ENCODE data around the gene MX1.

MX1 gene

DNA sequence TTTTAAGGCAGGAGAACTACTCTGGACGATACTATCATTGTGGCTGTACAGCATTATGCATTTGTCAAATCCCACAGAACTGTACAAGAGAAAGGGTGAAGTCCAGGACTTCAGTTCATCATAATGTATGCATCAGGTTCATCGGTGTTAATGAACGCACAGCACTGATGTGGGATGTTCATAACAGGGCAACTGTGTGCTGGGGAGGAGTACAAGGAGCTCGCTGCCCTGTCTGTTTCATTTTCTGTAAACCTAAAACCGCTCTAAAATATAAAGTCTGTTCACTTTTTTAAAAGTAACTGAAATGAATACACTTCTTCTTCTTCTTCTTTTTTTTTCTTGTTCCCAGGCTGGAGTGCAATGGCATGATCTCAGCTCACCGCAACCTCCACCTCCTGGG, 56.9 kb downstream of the MX1 start:
- no peak overlapping the region for H3K4me3 ChIP-seq (ENCODE audit: low read length)
- TF ChIP-seq, protein P1, sequence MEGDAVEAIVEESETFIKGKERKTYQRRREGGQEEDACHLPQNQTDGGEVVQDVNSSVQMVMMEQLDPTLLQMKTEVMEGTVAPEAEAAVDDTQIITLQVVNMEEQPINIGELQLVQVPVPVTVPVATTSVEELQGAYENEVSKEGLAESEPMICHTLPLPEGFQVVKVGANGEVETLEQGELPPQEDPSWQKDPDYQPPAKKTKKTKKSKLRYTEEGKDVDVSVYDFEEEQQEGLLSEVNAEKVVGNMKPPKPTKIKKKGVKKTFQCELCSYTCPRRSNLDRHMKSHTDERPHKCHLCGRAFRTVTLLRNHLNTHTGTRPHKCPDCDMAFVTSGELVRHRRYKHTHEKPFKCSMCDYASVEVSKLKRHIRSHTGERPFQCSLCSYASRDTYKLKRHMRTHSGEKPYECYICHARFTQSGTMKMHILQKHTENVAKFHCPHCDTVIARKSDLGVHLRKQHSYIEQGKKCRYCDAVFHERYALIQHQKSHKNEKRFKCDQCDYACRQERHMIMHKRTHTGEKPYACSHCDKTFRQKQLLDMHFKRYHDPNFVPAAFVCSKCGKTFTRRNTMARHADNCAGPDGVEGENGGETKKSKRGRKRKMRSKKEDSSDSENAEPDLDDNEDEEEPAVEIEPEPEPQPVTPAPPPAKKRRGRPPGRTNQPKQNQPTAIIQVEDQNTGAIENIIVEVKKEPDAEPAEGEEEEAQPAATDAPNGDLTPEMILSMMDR (conservative IDR thresholded peaks at IDR 0.05; ENCODE audit: low read length) = no peak
- no peak for DNase-seq (ENCODE audit: low read depth)

DNA sequence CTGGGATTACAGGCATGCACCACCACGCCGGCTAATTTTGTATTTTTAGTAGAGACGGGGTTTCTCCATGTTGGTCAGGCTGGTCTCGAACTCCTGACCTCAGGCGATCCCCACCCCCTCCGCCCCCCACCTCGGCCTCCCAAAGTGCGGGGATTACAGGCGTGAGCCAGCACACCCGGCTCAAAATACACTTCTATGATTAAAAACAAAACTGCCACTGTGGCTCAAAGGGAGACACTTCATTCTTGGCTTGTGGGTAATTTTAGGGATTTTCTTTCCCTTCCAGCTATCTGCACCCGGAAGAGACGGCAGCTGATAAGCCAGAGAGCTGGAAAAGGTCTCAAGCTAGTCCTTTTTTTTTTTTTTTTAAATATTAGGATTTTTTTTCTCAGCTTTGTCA, 57.4 kb downstream of the MX1 start:
- no peak for DNase-seq (ENCODE audit: low read depth)
- H3K4me3 ChIP-seq (ENCODE audit: low read length) = no peak overlapping the region
- TF ChIP-seq, protein P1 (conservative IDR thresholded peaks at IDR 0.05; ENCODE audit: low read length) = no peak

DNA sequence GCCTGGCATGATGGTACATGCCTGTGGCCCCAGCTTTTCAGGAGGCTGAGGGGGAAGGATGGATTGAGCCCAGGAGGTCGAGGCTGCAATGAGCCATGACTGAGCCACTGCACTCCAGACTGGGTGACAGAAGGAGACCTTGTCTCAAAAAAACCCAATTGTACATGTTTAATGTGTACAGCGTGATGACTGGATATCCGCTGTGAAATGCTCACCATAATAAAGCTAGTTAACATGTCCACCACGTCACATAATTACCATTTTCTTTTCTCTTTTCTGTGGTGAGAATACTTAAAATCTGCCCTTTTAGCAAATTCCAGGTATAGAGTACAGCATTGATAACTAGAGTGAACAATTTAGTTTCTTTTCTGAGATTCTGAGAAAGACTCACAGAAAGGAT, 57.9 kb downstream of the MX1 start:
- TF ChIP-seq, protein P1 (conservative IDR thresholded peaks at IDR 0.05; ENCODE audit: low read length) = no peak
- H3K4me3 ChIP-seq (ENCODE audit: low read length) = no peak overlapping the region
- no peak for DNase-seq (ENCODE audit: low read depth)

DNA sequence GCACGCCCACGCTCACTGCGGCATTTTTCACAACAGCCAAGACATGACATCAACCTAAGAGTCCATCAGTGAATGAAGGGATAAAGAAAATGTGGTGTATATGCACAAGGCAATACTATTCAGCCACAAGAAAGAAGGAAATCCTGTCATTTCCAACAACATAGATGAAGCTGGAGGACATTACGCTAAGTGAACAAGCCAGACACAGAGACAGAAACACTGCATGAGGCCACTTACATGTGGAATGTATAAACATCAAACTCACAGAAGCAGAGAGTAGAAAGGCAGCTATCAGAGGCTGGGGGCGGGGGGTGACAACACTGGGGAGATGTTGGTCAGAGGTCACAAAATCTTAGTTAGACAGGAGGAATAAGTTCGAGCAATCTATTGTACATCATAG, 61.0 kb downstream of the MX1 start:
- no peak for DNase-seq (ENCODE audit: low read depth)
- H3K4me3 ChIP-seq (ENCODE audit: low read length) = no peak overlapping the region
- TF ChIP-seq, protein P1 (conservative IDR thresholded peaks at IDR 0.05; ENCODE audit: low read length) = no peak

DNA sequence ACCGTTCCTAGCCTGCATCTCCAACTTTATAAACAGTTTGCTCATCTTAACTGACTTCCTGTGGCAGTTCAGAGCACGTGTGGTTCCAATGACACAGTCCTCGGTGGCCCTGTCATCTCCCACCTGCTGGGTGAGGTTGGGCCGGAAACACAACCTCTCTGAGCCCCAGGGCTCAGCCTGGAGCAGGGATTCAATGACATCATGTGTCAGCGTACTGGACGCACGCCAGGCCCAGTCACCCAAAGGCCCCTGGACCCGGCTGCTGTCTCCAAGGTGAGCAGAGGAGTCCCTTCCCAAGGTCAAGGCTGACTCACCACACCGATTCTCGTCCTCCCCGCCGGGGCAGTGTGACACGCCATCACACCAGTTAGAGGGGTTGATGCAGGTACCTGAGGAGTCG, 62.0 kb downstream of the MX1 start:
- H3K4me3 ChIP-seq (ENCODE audit: low read length) = no peak overlapping the region
- TF ChIP-seq, protein P1 (conservative IDR thresholded peaks at IDR 0.05; ENCODE audit: low read length) = no peak
- DNase-seq (ENCODE audit: low read depth) = no peak

DNA sequence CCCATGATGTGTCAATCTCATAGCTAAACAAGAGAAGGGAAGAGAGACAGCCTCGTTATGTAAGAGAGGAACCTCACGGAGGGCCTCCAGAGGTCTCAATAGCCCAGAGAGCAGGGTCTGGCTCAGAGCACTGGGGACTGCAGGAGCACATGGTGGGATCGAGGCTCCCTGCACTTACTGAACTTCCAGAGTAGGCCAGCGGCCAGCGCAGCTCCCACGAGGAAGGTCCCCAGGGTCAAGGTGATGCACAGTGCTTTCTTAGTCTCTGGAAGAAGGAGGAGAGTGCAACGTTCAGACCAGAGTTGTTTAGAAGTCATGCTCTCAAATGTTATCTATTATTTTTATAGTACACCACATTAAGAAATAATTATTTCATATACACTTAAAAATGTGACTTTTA, 63.3 kb downstream of the MX1 start:
- TF ChIP-seq, protein P1 (conservative IDR thresholded peaks at IDR 0.05; ENCODE audit: low read length) = no peak
- H3K4me3 ChIP-seq (ENCODE audit: low read length) = no peak overlapping the region
- DNase-seq (ENCODE audit: low read depth) = no peak

DNA sequence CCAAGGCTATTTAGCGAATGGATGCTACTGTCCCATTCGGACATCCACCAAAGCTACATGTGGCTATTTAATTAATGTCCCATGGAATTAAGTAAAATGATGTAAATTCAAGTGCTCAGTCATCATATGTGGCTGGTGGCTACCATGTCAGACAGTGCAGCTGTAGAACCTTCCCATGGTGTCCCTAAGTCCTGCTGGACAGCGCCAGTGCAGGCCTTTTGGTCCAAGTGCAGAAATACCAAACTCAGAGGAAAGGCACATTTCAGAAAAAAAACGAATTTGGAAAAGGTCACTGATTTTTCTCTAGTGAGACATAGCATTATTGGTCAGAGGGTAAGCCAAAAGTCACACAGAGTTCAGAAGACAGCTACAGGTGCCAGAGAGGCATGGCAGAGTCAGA, 64.3 kb downstream of the MX1 start:
- TF ChIP-seq, protein P1 (conservative IDR thresholded peaks at IDR 0.05; ENCODE audit: low read length) = no peak
- DNase-seq (ENCODE audit: low read depth) = no peak
- no peak overlapping the region for H3K4me3 ChIP-seq (ENCODE audit: low read length)
